Neural cell (in vitro differentiated cells): Measurements from ENCODE around the gene GALNT10.
"Not testable (repeated sequence)": the region's sequence is repeated elsewhere in the genome, so short reads cannot be mapped to it uniquely, and the experiment has no call there.

ENCODE experiments used
- EP300 ChIP-seq: fragments of 450-650 bp; conservative IDR thresholded peaks from 2 replicates; pipeline ENCODE4 v1.6.1; 2014; ENCODE audit warnings: antibody characterized with exemption, mild to moderate bottlenecking, moderate library complexity; ENCODE audit not compliant: poor library complexity, severe bottlenecking
- EZH2 ChIP-seq: fragments of 200-600, 300-800 bp; shearing (Covaris generic), sonication (generic); IDR thresholded peaks from 2 replicates; pipeline ENCODE4 v1.6.1; 2014; ENCODE audit warnings: antibody characterized with exemption, low read length, borderline replicate concordance, mild to moderate bottlenecking; ENCODE audit not compliant: insufficient read depth, poor library complexity, severe bottlenecking
- MXI1 ChIP-seq: fragments of 450-650 bp; conservative IDR thresholded peaks from 2 replicates; pipeline ENCODE4 v1.6.1; 2014; ENCODE audit warnings: antibody characterized with exemption, mild to moderate bottlenecking; ENCODE audit not compliant: poor library complexity, severe bottlenecking
- POLR2AphosphoS5 ChIP-seq: IDR thresholded peaks from 2 replicates; pipeline ENCODE4 v1.6.1; 2012
- RAD21 ChIP-seq: fragments of 450-650 bp; conservative IDR thresholded peaks from 2 replicates; pipeline ENCODE4 v1.6.1; 2014; ENCODE audit warnings: antibody characterized with exemption, mild to moderate bottlenecking, moderate library complexity
- SMC3 ChIP-seq: fragments of 450-650 bp; conservative IDR thresholded peaks from 2 replicates; pipeline ENCODE4 v1.6.1; 2014; ENCODE audit warnings: antibody characterized with exemption, mild to moderate bottlenecking, moderate library complexity; ENCODE audit not compliant: poor library complexity
- TF ChIP-seq, protein P1 (sequence below): fragments of 450-650 bp; IDR thresholded peaks from 2 replicates; pipeline ENCODE4 v1.5.1; 2014; ENCODE audit warnings: antibody characterized with exemption, mild to moderate bottlenecking, moderate library complexity; ENCODE audit not compliant: poor library complexity, severe bottlenecking
- TF ChIP-seq, protein P2 (sequence below): IDR thresholded peaks from 2 replicates; pipeline ENCODE4 v1.6.1; 2012; ENCODE audit warnings: borderline replicate concordance

DNA sequence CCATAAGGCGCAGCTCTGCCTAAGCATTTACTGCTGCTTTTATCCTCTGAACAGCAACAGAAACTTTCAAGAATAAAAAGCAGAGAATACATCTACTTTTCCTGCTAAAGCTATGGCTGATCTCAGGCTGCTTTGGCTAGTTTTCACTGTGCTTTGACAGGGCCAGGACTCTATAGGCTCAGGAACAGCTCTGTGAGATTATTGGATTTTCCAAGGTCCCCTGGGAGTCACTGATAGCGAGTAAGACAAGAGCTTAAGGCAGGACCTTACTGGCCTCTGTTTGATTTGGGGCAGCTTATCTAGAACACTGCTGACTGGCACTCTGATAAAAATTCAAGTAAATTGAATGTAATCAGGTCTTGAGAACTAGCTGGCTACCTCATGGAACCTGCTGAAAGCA lies 40.1 kb upstream of the GALNT10 start:
- TF ChIP-seq, protein P1, sequence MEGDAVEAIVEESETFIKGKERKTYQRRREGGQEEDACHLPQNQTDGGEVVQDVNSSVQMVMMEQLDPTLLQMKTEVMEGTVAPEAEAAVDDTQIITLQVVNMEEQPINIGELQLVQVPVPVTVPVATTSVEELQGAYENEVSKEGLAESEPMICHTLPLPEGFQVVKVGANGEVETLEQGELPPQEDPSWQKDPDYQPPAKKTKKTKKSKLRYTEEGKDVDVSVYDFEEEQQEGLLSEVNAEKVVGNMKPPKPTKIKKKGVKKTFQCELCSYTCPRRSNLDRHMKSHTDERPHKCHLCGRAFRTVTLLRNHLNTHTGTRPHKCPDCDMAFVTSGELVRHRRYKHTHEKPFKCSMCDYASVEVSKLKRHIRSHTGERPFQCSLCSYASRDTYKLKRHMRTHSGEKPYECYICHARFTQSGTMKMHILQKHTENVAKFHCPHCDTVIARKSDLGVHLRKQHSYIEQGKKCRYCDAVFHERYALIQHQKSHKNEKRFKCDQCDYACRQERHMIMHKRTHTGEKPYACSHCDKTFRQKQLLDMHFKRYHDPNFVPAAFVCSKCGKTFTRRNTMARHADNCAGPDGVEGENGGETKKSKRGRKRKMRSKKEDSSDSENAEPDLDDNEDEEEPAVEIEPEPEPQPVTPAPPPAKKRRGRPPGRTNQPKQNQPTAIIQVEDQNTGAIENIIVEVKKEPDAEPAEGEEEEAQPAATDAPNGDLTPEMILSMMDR = not testable (repeated sequence)
- TF ChIP-seq EP300, EZH2, POLR2AphosphoS5, SMC3, MXI1, RAD21: not testable (repeated sequence)
- TF ChIP-seq, protein P2, sequence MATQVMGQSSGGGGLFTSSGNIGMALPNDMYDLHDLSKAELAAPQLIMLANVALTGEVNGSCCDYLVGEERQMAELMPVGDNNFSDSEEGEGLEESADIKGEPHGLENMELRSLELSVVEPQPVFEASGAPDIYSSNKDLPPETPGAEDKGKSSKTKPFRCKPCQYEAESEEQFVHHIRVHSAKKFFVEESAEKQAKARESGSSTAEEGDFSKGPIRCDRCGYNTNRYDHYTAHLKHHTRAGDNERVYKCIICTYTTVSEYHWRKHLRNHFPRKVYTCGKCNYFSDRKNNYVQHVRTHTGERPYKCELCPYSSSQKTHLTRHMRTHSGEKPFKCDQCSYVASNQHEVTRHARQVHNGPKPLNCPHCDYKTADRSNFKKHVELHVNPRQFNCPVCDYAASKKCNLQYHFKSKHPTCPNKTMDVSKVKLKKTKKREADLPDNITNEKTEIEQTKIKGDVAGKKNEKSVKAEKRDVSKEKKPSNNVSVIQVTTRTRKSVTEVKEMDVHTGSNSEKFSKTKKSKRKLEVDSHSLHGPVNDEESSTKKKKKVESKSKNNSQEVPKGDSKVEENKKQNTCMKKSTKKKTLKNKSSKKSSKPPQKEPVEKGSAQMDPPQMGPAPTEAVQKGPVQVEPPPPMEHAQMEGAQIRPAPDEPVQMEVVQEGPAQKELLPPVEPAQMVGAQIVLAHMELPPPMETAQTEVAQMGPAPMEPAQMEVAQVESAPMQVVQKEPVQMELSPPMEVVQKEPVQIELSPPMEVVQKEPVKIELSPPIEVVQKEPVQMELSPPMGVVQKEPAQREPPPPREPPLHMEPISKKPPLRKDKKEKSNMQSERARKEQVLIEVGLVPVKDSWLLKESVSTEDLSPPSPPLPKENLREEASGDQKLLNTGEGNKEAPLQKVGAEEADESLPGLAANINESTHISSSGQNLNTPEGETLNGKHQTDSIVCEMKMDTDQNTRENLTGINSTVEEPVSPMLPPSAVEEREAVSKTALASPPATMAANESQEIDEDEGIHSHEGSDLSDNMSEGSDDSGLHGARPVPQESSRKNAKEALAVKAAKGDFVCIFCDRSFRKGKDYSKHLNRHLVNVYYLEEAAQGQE = not testable (repeated sequence)
